ENCODE measurements around the gene RNF144A.

RNF144A gene, protein sequence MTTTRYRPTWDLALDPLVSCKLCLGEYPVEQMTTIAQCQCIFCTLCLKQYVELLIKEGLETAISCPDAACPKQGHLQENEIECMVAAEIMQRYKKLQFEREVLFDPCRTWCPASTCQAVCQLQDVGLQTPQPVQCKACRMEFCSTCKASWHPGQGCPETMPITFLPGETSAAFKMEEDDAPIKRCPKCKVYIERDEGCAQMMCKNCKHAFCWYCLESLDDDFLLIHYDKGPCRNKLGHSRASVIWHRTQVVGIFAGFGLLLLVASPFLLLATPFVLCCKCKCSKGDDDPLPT

DNA sequence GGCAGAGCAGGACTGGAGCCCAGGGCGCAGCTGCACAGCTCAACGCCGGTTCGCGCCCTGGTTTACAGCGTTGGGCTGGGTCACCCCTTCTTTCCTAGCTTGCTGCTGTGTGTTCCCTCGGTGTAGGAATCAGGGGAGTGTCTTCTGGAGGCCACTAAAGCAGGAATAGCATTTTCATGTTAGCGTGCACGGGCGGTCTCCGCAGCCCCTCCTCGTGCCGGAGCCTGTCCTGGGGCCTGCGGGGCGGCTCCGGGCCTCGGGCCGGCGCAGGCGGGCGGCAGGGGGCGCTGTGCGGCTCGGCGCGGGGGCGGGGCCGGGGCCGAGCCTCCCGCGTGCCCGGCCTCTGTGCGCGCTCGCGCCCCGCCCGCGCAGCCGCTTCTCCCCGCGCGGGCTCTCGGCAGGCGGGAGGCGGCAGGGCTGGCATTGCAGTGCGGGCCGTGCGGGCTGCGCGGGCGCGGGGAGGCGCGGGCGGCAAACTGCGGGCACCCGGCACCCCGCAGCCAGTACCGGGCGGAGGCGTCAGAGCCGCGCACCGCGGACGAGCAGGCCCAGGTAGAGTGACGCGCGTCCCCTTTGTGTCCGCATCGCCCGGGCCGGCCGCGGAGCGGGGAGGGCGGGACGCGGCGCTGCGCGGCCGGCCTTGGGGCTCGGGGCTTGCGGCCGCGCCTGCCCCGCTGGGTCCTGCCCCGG is at the start of gene RNF144A:
RNF144A (plus strand) TSS at position 342 of the 690 bp plus-strand sequence. CDS start 79,515 bp downstream, outside the sequence.
- H3K4me3 ChIP-seq (ENCODE audit: low read length), result peak within 1 kb of the TSS; percentile 47
- TF ChIP-seq, protein P1, sequence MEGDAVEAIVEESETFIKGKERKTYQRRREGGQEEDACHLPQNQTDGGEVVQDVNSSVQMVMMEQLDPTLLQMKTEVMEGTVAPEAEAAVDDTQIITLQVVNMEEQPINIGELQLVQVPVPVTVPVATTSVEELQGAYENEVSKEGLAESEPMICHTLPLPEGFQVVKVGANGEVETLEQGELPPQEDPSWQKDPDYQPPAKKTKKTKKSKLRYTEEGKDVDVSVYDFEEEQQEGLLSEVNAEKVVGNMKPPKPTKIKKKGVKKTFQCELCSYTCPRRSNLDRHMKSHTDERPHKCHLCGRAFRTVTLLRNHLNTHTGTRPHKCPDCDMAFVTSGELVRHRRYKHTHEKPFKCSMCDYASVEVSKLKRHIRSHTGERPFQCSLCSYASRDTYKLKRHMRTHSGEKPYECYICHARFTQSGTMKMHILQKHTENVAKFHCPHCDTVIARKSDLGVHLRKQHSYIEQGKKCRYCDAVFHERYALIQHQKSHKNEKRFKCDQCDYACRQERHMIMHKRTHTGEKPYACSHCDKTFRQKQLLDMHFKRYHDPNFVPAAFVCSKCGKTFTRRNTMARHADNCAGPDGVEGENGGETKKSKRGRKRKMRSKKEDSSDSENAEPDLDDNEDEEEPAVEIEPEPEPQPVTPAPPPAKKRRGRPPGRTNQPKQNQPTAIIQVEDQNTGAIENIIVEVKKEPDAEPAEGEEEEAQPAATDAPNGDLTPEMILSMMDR (conservative IDR thresholded peaks at IDR 0.05; ENCODE audit: low read length), result no peak; the same call in 1 of the 2 replicates
- DNase-seq (ENCODE audit: low read depth), result peak; percentile 26

DNA sequence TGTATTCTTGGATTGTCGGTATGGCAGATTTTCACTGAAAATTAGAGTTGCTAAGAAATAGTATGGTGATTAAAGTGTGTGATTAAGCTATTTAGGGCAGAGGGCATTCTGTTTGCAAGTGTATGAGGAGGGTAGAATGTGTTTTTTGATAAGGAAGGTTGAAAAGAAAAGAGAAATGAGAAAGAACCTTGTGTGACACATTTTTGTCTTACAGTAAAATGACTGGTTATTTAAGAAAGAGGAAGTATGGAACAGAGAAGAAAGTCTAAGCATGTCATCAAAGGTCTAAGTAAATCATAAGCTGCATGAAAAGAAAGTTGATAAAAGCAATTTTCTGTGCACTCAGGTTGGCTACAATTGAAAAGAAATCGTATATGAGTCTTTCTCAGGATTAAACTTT is 44.8 kb upstream of the RNF144A start:
- DNase-seq (ENCODE audit: low read depth), result no peak
- H3K4me3 ChIP-seq (ENCODE audit: low read length), result no peak overlapping the region

DNA sequence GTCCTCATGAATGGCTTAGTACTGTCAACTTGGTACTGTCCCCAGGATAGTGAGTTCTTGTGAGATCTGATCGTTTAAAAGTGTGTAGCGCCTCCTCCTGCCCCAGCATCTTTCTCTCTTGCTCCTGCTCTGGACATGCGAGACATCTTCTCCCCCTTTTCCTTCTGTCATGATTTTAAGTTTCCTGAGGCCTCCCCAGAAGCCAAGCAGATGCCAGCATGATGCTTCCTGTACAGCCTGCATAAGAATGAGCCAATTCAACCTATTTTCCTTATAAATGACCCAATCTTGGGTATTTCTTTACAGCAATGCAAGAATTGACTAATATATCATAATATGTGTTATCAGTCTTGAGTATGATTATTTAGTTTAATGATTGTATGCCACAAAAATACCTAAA is 43.2 kb upstream of the RNF144A start:
- H3K4me3 ChIP-seq (ENCODE audit: low read length), result no peak overlapping the region
- no peak for DNase-seq (ENCODE audit: low read depth)
- TF ChIP-seq, protein P1 (conservative IDR thresholded peaks at IDR 0.05; ENCODE audit: low read length), result no peak

More for the DNA sequence above, 44.8 kb upstream of the RNF144A start:
- TF ChIP-seq, protein P1 (conservative IDR thresholded peaks at IDR 0.05; ENCODE audit: low read length), result no peak

DNA sequence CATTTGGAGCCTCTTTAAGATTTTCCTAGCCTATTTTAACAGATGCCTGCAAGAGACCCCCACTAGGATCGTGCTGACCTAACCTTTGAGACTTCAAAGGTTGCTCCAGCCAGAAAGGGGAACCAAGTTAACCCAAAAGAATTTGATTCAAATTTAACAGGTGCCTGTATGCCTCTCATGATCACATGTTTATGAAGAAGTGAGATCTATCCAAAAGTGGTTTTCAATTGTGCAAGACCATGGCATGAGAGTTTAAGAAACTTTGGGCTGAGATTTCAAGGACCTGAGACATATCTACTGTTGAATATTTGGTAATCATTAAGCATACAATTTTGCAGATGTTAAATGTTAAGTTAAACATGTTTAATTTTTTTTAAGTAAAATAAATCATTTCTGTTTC is 40.9 kb upstream of the RNF144A start:
- TF ChIP-seq, protein P1 (conservative IDR thresholded peaks at IDR 0.05; ENCODE audit: low read length), result no peak
- no peak for DNase-seq (ENCODE audit: low read depth)
- H3K4me3 ChIP-seq (ENCODE audit: low read length), result no peak overlapping the region

DNA sequence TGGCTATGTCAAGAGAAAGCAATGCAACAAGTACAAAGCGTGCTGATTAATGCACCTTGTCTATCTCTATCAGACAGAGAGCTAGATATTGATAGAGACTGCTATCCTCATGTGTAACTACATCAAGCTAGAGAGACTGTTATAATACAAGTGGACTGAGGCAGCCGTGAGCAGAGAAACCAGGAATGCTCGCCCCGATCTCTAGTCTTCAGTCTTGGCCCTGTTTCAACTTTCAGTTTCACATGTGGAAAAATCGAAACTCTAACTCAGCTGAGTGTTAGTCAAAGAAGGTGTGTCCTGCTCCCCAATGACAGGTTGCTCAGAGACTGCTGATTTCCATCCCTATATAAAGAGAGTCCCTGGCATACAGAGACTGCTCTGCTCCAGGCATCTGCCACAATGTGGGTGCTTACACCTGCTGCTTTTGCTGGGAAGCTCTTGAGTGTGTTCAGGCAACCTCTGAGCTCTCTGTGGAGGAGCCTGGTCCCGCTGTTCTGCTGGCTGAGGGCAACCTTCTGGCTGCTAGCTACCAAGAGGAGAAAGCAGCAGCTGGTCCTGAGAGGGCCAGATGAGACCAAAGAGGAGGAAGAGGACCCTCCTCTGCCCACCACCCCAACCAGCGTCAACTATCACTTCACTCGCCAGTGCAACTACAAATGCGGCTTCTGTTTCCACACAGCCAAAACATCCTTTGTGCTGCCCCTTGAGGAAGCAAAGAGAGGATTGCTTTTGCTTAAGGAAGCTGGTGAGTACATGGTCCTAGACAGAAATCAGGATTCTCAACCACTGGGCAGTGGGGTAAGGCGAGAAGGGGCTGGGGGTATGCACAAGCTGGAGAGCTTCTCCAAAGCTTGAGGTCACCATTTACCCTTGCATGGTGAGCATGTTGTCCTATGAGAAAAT is 39.6 kb upstream of the RNF144A start, which contains the start of gene RSAD2:
RSAD2 (plus strand) TSS at position 376 of the 903 bp plus-strand sequence; CDS start at position 400, 24 bp downstream.
- peak within 1 kb of the TSS; percentile 58 for H3K4me3 ChIP-seq (ENCODE audit: low read length)
- TF ChIP-seq, protein P1 (conservative IDR thresholded peaks at IDR 0.05; ENCODE audit: low read length), result no peak
- DNase-seq (ENCODE audit: low read depth), result peak; percentile 27

DNA sequence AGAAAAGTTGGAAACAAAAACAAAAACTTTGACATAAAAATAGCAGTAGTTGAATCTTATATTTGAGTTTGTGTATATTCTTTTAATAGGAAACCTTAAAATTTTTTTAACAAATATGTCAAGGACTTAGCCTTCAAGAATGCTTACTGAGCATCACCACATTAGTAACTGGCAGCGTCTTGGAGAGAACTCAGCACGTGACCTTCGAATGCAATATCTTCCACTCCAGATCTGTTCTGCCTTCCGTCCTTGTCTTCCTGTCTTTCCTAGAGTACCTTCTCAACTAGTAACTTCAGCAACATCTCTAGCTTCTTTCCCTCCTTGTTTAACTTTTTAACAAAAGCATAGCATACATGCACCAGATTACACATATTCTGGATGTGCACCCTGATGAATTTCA is 38.7 kb upstream of the RNF144A start:
- TF ChIP-seq, protein P1 (conservative IDR thresholded peaks at IDR 0.05; ENCODE audit: low read length), result no peak
- H3K4me3 ChIP-seq (ENCODE audit: low read length), result no peak overlapping the region
- DNase-seq (ENCODE audit: low read depth), result no peak
